SU-DHL-6 (cell line): Measurements from ENCODE around the gene DNAH11.

Experiments
- H2AFZ ChIP-seq: fragments of 200-600 bp; sonication (generic); 2 replicates; pipeline ENCODE4 v1.6.1; 2014; ENCODE audit warnings: low read depth, mild to moderate bottlenecking, moderate library complexity, mixed read lengths, antibody characterized with exemption, low read length; ENCODE audit not compliant: severe bottlenecking
- H3F3A ChIP-seq: fragments of 200-600 bp; shearing (Covaris generic); 2 replicates; pipeline ENCODE4 v1.6.0; 2016; ENCODE audit warnings: antibody characterized with exemption, mild to moderate bottlenecking; ENCODE audit not compliant: insufficient read depth
- H3K27ac ChIP-seq: fragments of 200-600 bp; sonication (generic); 2 replicates; pipeline ENCODE4 v1.5.1; 2016; ENCODE audit warnings: low read depth, mild to moderate bottlenecking, low read length, moderate library complexity, mixed read lengths
- H3K27me3 ChIP-seq: fragments of 200-600 bp; sonication (generic), shearing (Covaris generic); 2 replicates; pipeline ENCODE4 v1.6.0; 2014; ENCODE audit warnings: mild to moderate bottlenecking, low read length
- H3K36me3 ChIP-seq: fragments of 200-600 bp; sonication (generic); 2 replicates; pipeline ENCODE4 v1.6.1; 2014; ENCODE audit warnings: mild to moderate bottlenecking, low read length, mixed read lengths
- H3K4me2 ChIP-seq: fragments of 300-600, 200-600 bp; shearing (Covaris generic), sonication (generic); 2 replicates; pipeline ENCODE4 v1.6.0; 2014; ENCODE audit warnings: low read length, low read depth, mild to moderate bottlenecking; ENCODE audit not compliant: poor library complexity, severe bottlenecking
- H3K4me3 ChIP-seq: fragments of 200-600 bp; sonication (generic); 2 replicates; pipeline ENCODE4 v1.5.1; 2014; ENCODE audit warnings: antibody characterized with exemption, low read length, mild to moderate bottlenecking, mixed read lengths; ENCODE audit not compliant: insufficient read depth, poor library complexity, severe bottlenecking
- H3K79me2 ChIP-seq: fragments of 200-600 bp; sonication (generic); 2 replicates; pipeline ENCODE4 v1.6.1; 2014; ENCODE audit warnings: mild to moderate bottlenecking, low read length, moderate library complexity; ENCODE audit not compliant: insufficient read depth
- H3K9ac ChIP-seq: fragments of 200-600 bp; sonication (generic); 2 replicates; pipeline ENCODE4 v1.7.0; 2014; ENCODE audit warnings: mild to moderate bottlenecking, low read length
- H3K9me2 ChIP-seq: fragments of 200-600 bp; sonication (generic); replicated peaks from 2 replicates; pipeline ENCODE4 v1.6.1; 2014; ENCODE audit warnings: low read length; ENCODE audit not compliant: insufficient read depth
- H3K9me3 ChIP-seq: fragments of 200-600 bp; sonication (generic); 2 replicates; pipeline ENCODE4 v1.6.1; 2014; ENCODE audit warnings: low read length, mixed read lengths; ENCODE audit not compliant: insufficient read depth
- H4K20me1 ChIP-seq: fragments of 200-600 bp; sonication (generic); 2 replicates; pipeline ENCODE4 v1.6.1; 2014; ENCODE audit warnings: low read depth, mild to moderate bottlenecking, antibody characterized with exemption, low read length, moderate library complexity, mixed read lengths
- CTCF ChIP-seq: fragments of 200-600 bp; sonication (generic); IDR thresholded peaks from one replicate; pipeline ENCODE4 v1.5.1; 2017; ENCODE audit warnings: antibody characterized with exemption, mild to moderate bottlenecking, low read length, moderate library complexity; ENCODE audit not compliant: insufficient read depth, poor library complexity, severe bottlenecking
- EZH2phosphoT487 ChIP-seq: fragments of 200-600 bp; sonication (generic), shearing (Covaris generic); conservative IDR thresholded peaks from 2 replicates; pipeline ENCODE4 v1.6.1; 2018; ENCODE audit warnings: mild to moderate bottlenecking, antibody characterized with exemption, low read length, moderate library complexity, mixed read lengths

Gene DNAH11

GRCh38 chr7:21911341-21911875 lies 368.6 kb downstream of the DNAH11 start:
- TF ChIP-seq EZH2phosphoT487 (no peak), CTCF (no peak)
- no peak overlapping the region for H2AFZ ChIP-seq
- no peaks in the 10 kb centered on the region for H3K9me2 ChIP-seq
- no peaks in the 10 kb centered on the region for H3K27me3 ChIP-seq
- no peaks in the 10 kb centered on the region for H4K20me1 ChIP-seq
- H3K79me2 ChIP-seq, result peaks cover 6% of the 10 kb centered on the region; the same call in 1 of the 2 replicates
- H3K27ac ChIP-seq, result no peak overlapping the region
- H3F3A ChIP-seq, result no peaks in the 10 kb centered on the region
- H3K9ac ChIP-seq, result no peak overlapping the region
- no peaks in the 10 kb centered on the region for H3K9me3 ChIP-seq
- no peak overlapping the region for H3K4me2 ChIP-seq
- H3K36me3 ChIP-seq, result peaks cover 25% of the 10 kb centered on the region
- no peak overlapping the region for H3K4me3 ChIP-seq

- TF ChIP-seq EZH2phosphoT487 (no peak), CTCF (no peak)
- no peaks in the 10 kb centered on the region for H3K27me3 ChIP-seq
- no peaks in the 10 kb centered on the region for H3K9me2 ChIP-seq
- no peak overlapping the region for H3K27ac ChIP-seq
- no peaks in the 10 kb centered on the region for H3K9me3 ChIP-seq
- H3F3A ChIP-seq, result no peaks in the 10 kb centered on the region
- peaks cover 18% of the 10 kb centered on the region for H3K36me3 ChIP-seq
- no peak overlapping the region for H3K4me2 ChIP-seq
- H2AFZ ChIP-seq, result no peak overlapping the region
- no peak overlapping the region for H3K4me3 ChIP-seq
- 0 out of 2 replicates have a peak, but pooled peaks cover 3% of the 10 kb centered on the region for H4K20me1 ChIP-seq
- H3K9ac ChIP-seq, result no peak overlapping the region
- H3K79me2 ChIP-seq, result peaks cover 12% of the 10 kb centered on the region; the same call in 1 of the 2 replicates
Observed at GRCh38 chr7:21912305-21912704, 369.5 kb downstream of the DNAH11 start.

GRCh38 chr7:21912931-21913780 lies 370.3 kb downstream of the DNAH11 start:
- H3K27ac ChIP-seq, result no peak overlapping the region
- H3K36me3 ChIP-seq, result peaks cover 17% of the 10 kb centered on the region
- peaks cover 16% of the 10 kb centered on the region; the same call in 1 of the 2 replicates for H3K79me2 ChIP-seq
- no peaks in the 10 kb centered on the region for H3F3A ChIP-seq
- H3K4me3 ChIP-seq, result no peak overlapping the region
- peaks cover 9% of the 10 kb centered on the region; the same call in 1 of the 2 replicates for H4K20me1 ChIP-seq
- no peaks in the 10 kb centered on the region for H3K9me3 ChIP-seq
- TF ChIP-seq EZH2phosphoT487, result no peak
- TF ChIP-seq CTCF, result no peak
- H2AFZ ChIP-seq, result no peak overlapping the region
- H3K9ac ChIP-seq, result no peak overlapping the region
- H3K4me2 ChIP-seq, result no peak overlapping the region
- no peaks in the 10 kb centered on the region for H3K9me2 ChIP-seq
- H3K27me3 ChIP-seq, result no peaks in the 10 kb centered on the region
